Upper lobe of left lung (tissue), 4 donors: Measurements from ENCODE around the gene SLC20A1.

Experiments used
- POLR2A ChIP-seq, 4 donors: fragments of 450-650 bp; IDR thresholded peaks; one replicate each; pipeline ENCODE4 v1.5.1; 2016 to 2017; ENCODE audit warnings: antibody characterized with exemption in 4 of 4, mild to moderate bottlenecking in 2 of 4
- POLR2AphosphoS5 ChIP-seq, 2 donors: sonication (generic); formaldehyde crosslinking; IDR thresholded peaks; one replicate each; pipeline ENCODE4 v1.5.1; 2017; ENCODE audit warnings: antibody characterized with exemption in 2 of 2
- TF ChIP-seq, protein P1 (sequence below), 6 experiments: fragments of 450-650 bp in 4 of 6; fragments of 200-600 bp in 2 of 6; sonication (generic) in 2 of 6; IDR thresholded peaks; one replicate each; pipeline ENCODE4 v1.5.1; 2016 to 2019; ENCODE audit warnings: antibody characterized with exemption in 6 of 6

DNA sequence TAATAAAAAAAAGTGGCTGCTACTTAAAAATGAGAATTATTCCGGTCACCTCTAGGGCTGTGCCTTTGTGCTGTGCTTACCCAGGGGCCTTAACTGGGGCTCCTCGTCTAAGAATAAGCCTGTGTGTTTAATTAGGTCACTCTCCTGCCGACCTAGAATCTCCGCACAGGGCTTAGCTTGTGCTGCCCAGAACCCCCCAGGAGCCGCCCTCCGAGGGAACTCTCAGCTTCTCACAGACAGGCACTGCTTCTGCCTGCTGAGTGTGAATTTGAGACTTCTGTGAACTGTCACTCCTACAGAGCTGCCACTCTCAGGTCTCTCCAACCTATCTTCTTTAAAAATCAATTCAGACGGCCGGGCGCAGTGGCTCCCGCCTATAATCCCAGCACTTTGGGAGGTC, 63.2 kb downstream of the SLC20A1 start:
- TF ChIP-seq POLR2A (IDR thresholded peaks at IDR 0.05): no peak
- TF ChIP-seq, protein P1, sequence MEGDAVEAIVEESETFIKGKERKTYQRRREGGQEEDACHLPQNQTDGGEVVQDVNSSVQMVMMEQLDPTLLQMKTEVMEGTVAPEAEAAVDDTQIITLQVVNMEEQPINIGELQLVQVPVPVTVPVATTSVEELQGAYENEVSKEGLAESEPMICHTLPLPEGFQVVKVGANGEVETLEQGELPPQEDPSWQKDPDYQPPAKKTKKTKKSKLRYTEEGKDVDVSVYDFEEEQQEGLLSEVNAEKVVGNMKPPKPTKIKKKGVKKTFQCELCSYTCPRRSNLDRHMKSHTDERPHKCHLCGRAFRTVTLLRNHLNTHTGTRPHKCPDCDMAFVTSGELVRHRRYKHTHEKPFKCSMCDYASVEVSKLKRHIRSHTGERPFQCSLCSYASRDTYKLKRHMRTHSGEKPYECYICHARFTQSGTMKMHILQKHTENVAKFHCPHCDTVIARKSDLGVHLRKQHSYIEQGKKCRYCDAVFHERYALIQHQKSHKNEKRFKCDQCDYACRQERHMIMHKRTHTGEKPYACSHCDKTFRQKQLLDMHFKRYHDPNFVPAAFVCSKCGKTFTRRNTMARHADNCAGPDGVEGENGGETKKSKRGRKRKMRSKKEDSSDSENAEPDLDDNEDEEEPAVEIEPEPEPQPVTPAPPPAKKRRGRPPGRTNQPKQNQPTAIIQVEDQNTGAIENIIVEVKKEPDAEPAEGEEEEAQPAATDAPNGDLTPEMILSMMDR (IDR thresholded peaks at IDR 0.05): no peak
- no peak for TF ChIP-seq POLR2AphosphoS5 (IDR thresholded peaks at IDR 0.05)
